ENCODE data around the gene FRK.
"Not testable (repeated sequence)": the region's sequence is repeated elsewhere in the genome, so short reads cannot be mapped to it uniquely, and the experiment has no call there.

The FRK gene, protein sequence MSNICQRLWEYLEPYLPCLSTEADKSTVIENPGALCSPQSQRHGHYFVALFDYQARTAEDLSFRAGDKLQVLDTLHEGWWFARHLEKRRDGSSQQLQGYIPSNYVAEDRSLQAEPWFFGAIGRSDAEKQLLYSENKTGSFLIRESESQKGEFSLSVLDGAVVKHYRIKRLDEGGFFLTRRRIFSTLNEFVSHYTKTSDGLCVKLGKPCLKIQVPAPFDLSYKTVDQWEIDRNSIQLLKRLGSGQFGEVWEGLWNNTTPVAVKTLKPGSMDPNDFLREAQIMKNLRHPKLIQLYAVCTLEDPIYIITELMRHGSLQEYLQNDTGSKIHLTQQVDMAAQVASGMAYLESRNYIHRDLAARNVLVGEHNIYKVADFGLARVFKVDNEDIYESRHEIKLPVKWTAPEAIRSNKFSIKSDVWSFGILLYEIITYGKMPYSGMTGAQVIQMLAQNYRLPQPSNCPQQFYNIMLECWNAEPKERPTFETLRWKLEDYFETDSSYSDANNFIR

DNA sequence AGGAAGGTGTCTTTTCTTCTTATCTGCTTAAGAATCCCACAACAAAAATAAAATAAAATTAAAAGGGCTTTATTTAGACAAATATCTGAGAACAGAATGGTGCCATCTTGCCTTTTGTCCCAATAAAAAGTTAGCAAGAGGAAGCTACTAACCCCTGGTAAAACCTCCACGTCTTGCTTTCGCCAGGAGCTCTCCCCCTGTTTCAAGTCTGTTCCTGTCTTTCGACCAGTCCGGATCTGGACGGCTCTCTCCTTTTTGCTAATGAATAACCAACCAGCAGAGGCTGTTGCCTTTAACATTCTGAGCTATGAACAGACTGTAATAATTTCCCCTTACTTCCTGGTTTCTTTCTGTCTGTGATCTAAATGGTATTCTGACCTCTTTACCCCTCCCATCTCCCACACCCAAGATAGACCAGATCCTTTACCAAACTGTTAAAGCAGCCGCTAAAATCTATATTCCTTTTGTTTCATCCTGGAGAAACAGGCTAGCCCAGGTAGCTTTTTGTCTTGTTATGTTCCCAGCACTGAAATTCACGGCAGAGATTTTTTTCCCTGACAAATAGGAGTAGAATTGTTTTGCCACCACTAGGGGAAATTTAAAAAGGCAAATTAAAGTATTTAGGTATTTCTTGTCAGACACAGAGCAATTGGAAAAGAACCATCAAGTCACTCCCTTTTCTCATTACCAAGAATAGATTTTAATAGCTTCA is at the start of gene FRK:
TSS of gene FRK (minus strand) at position 320 of the 712 bp plus-strand sequence. CDS start 580 bp downstream, outside the sequence.
- DNase-seq = no peak

DNA sequence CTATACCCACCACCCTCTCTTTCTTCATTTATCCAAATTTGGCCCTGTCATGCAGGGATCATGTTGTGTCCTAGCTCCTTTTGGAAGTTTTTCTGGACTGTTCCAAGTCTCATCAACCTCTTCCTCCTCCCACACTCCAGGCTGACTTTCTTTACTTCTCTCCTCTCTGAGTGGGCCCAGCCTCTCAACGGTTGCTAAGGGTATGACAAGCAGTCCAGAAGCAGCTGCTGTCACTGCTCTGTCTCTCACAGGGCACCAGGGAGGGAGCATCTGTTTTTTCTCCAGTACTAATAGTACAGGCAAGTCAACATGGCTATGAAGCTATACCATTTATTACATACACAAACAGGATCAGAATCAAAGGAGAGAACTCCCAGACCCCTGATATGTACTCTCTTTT is 48.1 kb upstream of the FRK start:
- DNase-seq = no peak

DNA sequence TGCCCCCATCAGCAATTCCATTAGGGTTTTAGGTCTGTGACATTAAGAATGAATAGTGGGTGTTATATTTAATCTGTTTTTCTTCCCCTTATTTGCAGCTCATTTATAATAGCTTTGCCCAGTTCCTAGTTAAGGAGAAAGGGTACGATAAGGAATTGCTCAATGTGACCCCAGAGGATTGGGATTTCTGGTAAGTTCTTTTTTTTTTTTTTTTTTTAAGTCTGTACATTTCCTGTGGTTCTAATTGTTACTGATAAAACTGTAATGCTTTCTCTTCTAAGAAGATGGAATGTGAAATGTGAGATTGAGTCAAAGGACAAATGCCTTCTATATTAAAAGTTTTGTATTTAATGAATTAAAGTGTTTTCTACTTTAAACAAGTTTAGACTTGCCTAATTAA is 45.5 kb upstream of the FRK start:
- no peak for DNase-seq

DNA sequence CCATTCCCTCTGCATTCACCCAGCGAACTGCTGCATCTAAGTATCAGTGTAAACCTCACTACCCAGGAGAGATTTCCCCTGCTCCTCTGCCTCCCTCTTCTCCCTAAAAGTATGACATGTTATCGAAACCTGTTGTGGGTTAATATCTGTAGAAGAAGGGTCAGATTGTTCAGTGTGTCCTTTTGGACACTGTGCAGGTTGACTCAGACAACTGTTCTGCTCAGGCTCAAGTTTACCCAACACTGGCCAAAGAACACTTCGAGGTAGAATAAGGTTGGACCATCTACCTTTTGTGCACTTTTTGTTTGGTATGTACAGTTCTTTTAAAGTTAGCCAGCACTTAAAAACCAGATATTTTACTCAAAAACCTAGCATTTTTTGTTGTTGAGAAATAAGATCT is 44.6 kb upstream of the FRK start:
- no peak for DNase-seq

DNA sequence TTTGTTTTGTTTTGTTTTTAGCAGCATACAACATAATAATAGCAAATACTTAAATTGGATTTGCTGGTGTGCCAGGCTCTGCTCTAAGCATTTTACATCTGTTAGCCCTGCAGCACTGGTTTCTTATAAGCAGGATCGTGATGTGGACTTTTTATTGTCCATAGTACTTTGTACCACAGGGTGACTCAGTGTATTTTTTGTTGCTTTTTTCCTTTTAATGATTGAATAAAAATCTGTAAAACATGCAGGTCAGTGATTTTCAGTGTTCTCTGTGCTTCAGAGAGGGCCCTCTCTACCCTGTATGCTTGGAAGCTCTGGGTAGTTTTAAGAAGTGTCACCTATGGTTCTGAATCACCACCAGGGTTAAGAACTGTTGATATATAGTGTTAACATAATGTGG is 43.9 kb upstream of the FRK start:
- DNase-seq = no peak

DNA sequence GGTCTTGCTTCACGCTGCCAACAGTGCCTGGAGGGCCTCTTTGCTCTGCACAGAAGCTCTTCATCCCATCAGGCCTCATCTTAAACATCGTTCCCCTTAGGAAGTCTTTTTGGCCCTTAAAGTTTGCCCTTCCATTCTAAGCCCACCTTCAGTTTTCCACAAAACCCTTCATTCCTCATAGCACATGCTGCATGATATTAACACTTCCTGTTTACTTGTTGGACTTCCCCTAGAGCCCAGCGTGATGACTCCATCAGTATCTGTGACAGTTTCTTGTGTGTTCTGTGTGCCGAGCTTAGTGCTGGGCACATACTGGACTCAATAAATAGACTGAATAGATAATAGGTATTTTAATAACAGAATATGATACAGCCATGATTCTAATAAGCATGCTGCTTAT is 42.2 kb upstream of the FRK start:
- DNase-seq = peak; percentile 57 to 62 (median 61)

DNA sequence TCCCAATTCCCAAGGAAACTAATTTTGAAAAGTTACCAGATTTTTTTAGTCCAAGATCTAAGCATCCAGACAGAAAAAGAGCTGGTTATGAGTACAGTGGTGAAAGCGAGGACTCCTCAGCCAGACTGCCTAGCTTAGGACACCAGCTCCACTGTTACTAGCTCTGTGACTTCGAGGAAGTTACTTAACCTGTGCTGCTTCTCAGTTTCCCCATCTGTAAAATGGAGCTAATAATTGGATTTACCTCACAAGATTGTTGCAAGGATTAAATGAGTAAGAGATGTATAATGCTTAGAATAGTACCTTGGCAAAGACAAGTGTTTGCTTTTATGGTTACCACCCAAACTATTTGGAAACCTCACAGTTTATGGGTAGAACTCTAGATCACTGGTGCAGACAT is 41.1 kb upstream of the FRK start:
- no peak for DNase-seq

DNA sequence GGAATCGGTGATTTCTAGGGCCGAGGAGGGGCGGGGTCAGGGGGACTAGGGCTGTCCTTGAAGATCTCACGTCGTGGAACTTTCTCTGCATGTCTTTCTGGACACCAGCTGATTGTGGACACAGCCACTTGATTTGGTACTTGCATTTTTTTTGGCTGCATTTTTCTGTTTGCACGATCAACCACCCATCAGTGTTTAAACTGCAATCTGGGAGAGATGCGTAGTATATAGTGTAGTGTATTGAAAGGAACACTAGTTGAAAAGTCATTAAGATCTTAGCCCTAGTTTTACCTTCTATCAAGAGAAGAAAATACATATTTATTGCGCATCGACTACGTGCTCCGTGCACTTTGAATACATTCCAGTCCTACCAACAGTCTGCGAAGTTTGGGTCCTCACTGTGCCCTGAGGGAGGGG is 40.6 kb upstream of the FRK start:
- no peak for DNase-seq

DNA sequence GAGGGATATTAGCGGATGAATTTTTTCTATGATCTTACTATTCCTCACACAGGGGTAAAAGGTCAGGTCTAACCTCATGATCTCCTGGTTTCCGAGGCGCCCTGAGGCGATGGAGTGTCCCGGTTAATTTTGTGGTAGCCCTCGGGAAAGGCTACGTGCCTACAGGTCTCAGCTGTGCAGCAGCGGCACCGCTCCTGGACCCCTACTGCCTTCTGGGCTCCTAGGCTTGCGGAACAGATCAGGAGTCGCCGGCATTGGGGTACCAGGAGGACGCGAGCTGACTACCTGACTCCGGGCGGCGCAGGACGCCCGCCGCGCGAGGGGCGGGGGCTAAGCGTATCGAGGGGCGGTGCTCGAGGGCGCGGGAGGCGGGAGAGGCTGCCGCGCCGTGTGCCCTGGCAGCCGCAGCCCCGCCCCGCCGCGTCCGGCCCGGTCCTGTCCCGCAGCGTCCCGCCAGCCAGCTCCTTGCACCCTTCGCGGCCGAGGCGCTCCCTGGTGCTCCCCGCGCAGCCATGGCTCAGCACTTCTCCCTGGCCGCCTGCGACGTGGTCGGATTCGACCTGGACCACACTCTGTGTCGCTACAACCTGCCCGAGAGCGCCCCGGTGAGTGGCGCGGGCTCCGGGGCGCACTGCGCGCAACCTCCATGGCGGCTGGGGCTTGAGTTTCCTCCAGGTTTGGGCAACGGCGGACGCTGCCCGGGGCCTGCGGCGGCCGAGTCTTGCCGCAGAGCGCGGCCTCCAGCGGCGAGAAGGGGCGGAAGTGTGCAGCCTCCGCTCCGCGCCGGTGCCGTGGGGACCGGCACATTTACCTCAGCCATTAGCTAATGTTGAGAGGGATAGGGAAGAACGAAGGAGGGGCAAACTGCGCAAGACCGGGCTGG is 40.0 kb upstream of the FRK start, which contains the start of gene NT5DC1:
TSS of gene NT5DC1 (plus strand) at position 435 of the 883 bp plus-strand sequence. CDS start at position 513, 78 bp downstream.
- peak; percentile 72 to 90 (median 82) for DNase-seq

DNA sequence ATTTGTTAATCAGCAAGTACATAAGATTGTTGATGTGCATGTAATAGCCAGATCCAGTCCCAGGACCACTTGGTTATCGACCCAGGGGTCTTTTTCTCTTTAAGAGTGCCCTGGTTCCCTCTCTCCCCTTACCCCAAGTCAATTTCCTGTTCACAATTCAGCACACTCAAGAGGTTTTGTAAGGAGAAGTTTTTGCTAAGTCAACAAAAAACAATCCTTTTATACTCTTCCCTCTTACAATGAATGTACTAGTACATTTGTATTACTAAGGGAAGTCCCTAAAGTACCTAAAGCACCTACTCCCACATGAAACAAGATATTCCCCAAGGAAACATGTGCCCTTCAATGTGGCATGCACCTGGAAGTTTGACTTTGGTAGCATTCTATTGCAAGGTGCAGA is 38.3 kb upstream of the FRK start:
- no peak for DNase-seq

DNA sequence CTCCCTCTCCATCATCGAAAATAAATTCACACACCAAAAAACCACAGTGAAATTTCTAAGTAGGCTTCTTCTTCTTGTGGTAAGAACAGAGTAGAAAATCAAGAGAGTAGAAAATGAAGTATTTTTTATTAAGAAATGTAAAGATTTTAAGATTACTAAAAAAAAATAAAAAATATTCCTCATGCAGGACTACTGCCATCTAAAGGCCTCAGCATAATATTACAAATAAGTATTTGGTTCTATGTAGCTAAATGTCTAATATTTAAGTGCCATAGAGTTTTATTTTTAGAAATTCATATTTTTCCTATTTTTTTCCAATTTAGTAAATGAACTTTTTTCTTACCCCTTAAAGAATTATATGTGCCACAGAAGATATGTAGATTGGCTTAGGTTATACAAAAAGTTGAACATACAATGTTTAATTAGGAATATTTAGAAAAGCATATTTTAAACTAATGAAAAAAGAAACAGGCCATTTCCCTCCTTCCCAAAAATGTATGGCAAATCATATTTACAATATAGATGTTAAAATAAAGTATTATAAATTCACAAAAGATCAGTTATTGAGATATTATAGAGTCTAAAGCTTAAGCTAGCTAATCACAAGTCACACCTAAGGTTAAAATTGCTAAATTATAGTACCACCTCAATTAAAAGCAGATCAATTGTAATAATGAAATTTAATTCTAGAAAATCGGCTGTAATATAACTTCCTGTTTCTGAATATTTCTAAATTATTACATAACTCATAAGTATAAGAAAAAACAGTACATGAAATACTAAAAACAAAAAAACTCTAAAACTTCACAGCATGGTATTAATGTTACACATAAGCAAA is 36.5 kb upstream of the FRK start:
- DNase-seq = peak; percentile 16 to 61 (median 52)

DNA sequence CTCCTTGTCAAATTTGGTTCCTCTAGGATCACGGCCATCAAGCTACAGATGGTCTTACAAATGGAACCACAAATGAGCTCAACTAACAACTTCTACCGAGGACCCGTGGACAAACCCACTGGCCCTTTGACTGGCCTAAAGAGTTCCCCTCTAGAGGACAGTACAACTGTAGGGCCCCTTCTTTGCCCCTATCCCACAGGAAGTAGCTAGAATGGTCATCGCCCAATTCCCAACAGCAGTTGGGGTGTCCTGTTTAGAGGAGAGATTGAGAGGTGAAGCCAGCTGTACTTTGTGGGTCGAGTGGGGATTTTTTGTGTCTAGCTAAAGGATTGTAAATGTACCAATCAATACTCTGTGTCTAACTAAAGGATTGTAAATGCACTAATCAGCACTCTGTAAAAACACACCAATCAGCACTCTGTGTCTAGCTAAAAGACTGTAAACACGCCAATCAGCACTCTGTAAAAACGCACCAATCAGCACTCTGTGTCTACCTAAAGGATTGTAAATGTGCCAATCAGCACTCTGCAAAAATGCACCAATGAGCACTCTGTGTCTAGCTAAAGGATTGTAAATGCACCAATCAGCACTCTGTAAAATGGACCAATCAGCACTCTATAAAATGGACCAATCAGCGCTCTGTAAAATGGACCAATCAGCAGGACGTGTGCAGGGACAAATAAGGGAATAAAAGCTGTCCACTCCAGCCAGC is 35.5 kb upstream of the FRK start:
- DNase-seq = not testable (repeated sequence)

DNA sequence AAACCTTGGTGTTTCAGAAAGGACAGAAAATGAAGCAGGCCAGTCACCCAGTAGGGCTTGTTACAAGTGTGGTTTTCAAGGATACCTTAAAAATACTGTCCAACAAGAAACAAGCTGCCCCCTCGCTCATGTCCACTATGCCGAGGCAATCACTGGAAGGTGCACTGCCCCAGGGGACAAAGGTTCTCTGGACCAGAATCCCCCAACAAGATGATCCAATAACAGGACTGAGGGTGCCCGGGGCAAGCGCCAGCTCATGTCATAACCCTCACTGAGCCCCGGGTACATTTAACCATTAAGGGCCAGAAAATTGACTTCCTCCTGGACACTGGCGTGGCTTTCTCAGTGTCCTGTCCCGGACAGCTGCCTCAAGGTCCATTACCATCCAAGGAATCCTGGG is 33.4 kb upstream of the FRK start:
- DNase-seq = no peak

DNA sequence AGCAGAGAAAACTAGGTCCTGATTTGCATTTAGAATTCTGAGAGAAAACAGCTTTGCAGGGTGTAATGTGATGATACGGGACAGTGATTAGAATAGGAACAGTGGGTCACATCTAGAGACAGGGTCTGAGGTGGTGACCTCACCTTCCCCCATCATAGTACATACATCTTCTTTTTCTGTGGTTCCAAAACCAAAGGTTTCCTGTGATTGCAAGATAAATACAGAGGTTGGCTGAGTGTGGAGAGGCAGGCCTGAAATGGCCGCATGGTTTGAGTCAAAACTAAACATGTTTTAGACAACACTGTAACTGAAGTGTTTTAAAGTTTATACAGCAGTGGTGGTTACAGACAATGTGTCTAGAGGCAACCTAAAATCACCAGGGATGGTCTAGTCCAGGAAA is 29.6 kb upstream of the FRK start:
- no peak for DNase-seq

DNA sequence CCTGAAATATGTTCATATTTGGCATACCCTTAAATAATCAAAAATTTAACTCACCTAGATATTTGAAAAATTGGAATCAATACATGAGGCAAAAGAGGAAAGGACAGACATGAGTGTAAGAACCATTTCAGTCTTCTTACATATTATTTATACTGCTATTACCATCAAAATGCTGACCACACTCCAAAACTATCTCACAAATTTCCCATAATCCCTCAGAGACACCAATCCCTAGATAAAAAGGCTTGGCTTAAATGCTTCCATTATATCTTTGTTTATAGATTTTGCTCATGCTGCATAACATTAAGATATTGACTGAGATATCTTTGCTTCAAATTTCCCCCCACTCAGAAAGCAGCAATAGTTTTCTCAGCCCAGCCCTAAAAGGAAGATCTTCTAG is 28.3 kb upstream of the FRK start:
- DNase-seq = no peak

DNA sequence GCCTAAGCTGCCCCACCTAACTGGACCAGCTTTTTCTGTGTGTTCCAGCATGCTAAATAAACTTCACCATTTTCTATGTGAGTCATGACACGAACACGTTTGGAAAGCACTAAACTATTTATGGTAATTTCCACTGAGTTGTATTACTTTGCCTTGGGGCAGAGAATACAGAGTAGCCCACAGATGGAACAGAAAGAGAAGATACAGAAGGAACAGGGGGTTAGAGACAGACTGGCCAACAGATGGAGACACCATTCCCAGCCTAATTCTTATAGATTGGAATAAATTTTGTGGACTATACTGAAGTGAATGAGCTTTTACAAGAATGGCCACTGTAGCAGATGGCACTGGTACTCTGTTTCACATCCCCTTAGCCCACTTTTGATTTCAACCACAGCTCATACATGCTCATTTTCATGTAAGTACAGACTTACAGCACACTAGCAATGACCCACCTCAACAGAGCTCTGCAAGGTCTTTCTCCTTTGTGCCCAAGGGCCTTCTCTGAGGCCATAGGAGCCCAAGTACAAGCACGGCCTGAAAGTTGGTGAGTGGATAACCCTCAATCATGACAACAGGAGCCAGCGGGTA is 26.8 kb upstream of the FRK start:
- no peak for DNase-seq

DNA sequence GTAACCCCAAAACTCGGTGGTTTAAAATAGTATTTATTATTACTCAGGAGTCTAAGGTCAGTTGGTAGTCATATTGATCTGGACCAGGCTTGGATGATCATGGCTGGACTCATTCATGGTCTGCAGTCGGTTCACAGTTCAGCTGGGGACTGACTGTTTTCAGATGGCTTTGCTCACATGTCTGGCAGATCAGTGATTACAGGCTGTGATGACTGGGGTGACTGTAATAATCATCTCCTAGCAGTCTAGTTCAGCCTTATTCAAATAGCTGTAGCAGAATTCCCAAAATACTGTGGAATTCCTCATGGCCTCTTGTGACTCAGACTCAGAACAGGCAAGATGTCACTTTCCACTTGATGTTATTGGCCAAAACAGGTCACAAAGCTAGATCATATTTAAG is 23.6 kb upstream of the FRK start:
- DNase-seq = no peak

DNA sequence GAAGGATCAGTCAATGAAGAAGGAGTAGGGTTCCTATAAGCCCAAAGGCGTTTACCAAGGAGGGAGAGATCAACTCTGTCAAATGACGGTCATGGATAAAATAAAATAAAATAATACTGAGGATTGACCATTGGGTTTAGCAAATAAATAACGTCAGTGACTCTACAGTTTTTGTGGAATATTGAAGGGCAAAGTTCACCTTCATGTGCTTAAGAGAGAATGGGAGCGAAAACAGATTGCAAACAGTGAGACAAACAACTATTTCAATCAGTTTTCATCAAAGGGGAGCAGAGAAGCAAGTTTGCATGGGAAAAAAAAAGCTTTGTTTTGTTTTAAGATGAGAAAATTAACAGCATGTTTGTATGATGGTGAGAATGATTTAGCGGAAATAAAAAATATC is 22.4 kb upstream of the FRK start:
- DNase-seq = no peak

DNA sequence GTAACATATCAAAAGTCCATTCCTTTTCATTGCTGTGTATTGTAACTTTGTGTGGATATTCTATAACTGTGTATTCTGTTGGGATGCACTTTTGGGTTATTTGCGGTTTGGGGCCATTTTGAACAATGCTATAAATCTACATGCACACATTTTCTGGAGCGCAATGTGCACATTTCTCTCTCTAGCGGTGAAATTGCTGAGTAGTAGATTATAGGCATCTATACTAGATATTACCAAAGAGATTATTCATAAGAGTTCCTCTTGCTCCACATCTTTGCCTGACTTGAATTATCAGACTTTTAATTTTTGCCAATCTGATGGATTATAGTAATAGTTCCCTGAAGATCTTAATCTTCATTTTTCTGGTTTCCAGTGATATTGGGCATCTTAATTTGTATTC is 18.3 kb upstream of the FRK start:
- DNase-seq = no peak

DNA sequence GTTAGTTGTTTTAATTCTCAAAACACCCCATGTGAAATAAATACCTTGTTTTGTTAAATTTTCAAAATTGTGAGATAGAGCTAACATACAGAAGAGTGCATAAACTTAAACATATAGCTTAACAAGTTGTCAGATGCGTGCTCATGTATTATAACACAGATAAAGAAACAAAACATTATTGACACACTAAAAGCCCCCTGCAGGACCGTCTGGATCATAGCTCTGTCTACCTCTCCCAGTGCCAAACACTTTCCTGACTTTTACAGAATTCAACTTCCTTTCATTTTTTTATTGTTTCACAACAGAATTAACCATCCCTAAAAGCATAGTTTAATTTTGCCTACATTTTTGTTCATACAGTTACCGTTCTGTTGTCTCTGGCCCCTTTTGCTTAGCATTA is 17.8 kb upstream of the FRK start:
- no peak for DNase-seq

All from suppressor macrophage treated with lipopolysaccharide for 1 hour (primary cell).